K562 (cell line): ENCODE results near the gene POP5. TPM values are rescaled to one million over a fixed set of nuclear protein-coding genes. Genes with fewer than 3 reads are reported as not detected.

Experiments used
- CREBBP ChIP-seq: IDR thresholded peaks from one replicate; pipeline ENCODE4 v1.6.1; 2012; ENCODE audit warnings: low read depth, mild to moderate bottlenecking, control low read depth, inconsistent platforms, low read length
- DLX4 ChIP-seq: fragments of 250-450 bp; sonication (Bioruptor Pico); IDR thresholded peaks from 2 replicates; pipeline ENCODE4 v1.6.1; 2021; ENCODE audit warnings: mild to moderate bottlenecking
- FOS ChIP-seq: IDR thresholded peaks from 3 replicates; pipeline ENCODE4 v1.6.1; 2011; ENCODE audit not compliant: insufficient read length; ENCODE audit errors: extremely low read depth
- FOXJ2 ChIP-seq: fragments of 200-800 bp; sonication (Bioruptor generic); IDR thresholded peaks from 2 replicates; pipeline ENCODE4 v1.6.1; 2016; ENCODE audit warnings: missing genetic modification characterization, missing compliant biosample characterization
- GATAD2A ChIP-seq: fragments of 450-650 bp; IDR thresholded peaks from 2 replicates; pipeline ENCODE4 v1.6.1; 2017
- MLX ChIP-seq, 2 experiments: fragments of 450-650 bp in 1 of 2; sonication (generic) in 1 of 2; formaldehyde crosslinking; conservative IDR thresholded peaks; 2 replicates each; pipeline versions ENCODE4 v1.4.0 to v1.8.1; 2020 to 2022; ENCODE audit warnings: mild to moderate bottlenecking in 1 of 2, missing genetic modification reagents in 1 of 2
- MTA3 ChIP-seq: fragments of 450-650 bp; formaldehyde crosslinking; IDR thresholded peaks from 2 replicates; pipeline ENCODE4 v1.6.1; 2017; ENCODE audit warnings: mild to moderate bottlenecking, borderline replicate concordance
- PHB ChIP-seq: fragments of 250-450 bp; sonication (Bioruptor Pico); IDR thresholded peaks from 2 replicates; pipeline ENCODE4 v1.5.0; 2021
- PTRF ChIP-seq: fragments of 450-650 bp; IDR thresholded peaks from 2 replicates; pipeline ENCODE4 v1.6.1; 2016; ENCODE audit warnings: mild to moderate bottlenecking, missing genetic modification characterization, missing compliant biosample characterization
- RBM22 ChIP-seq: fragments of 200-400 bp; formaldehyde crosslinking; IDR thresholded peaks from 2 replicates; pipeline ENCODE4 v1.6.1; 2018; ENCODE audit warnings: low read length, low read depth; ENCODE audit not compliant: poor library complexity, severe bottlenecking
- SMC3 ChIP-seq: conservative IDR thresholded peaks from 2 replicates; pipeline ENCODE4 v1.6.1; 2011; ENCODE audit warnings: low read depth, low read length, improper control_type of control experiment; ENCODE audit not compliant: insufficient read depth
- SPI1 ChIP-seq: IDR thresholded peaks from 2 replicates; pipeline ENCODE4 v1.6.1; 2011; ENCODE audit warnings: low read depth, low read length, control low read depth, borderline replicate concordance
- TCF15 ChIP-seq: fragments of 250-450 bp; sonication (Bioruptor Pico); IDR thresholded peaks from 2 replicates; pipeline ENCODE4 v1.8.0; 2022; ENCODE audit warnings: moderate library complexity, mild to moderate bottlenecking, inconsistent platforms
- ZNF124 ChIP-seq: sonication (generic); formaldehyde crosslinking; IDR thresholded peaks from 2 replicates; pipeline ENCODE4 v1.8.1; 2022; ENCODE audit warnings: missing genetic modification reagents
- ZNF764 ChIP-seq: fragments of 250-450 bp; sonication (Bioruptor Pico); IDR thresholded peaks from 2 replicates; pipeline ENCODE4 v1.4.0; 2020; ENCODE audit warnings: low read depth, mild to moderate bottlenecking, moderate library complexity
- polyA plus RNA-seq, 8 experiments: library from polyadenylated mRNA; depleted of rRNA in 4 of 8; stranded (reverse) in 5 of 8; unstranded in 3 of 8; fragments of >200 nt; fragmentation: Nextera tagmentation in 2 of 8; fragmentation: Illumina TruSeq in 1 of 8; extraction: Ambion mirVana in 2 of 8; extraction: Trizol in 1 of 8; gene quantifications; 2 replicates each; pipeline versions ENCODE4 v1.2.1 to v1.2.3, GENCODE V29; 2011 to 2014; ENCODE audit warnings: inconsistent platforms in 1 of 8, missing spikeins in 1 of 8
- total RNA-seq, 7 experiments: library from RNA; depleted of rRNA in 6 of 7; stranded (reverse); fragments of >200 nt in 6 of 7; fragmentation: Illumina TruSeq in 2 of 7; extraction: Trizol in 2 of 7; gene quantifications; 2 replicates each; pipeline versions ENCODE4 v1.2.1 to v1.2.3, GENCODE V29; 2011 to 2021; ENCODE audit warnings: low replicate concordance in 1 of 7
- TF ChIP-seq, protein P1 (sequence below), 2 experiments: fragments of 450-650 bp; IDR thresholded peaks; 2 replicates each; pipeline ENCODE4 v1.6.1; 2016
- TF ChIP-seq, protein P2 (sequence below): sonication (generic); formaldehyde crosslinking; IDR thresholded peaks from 2 replicates; pipeline ENCODE4 v1.8.1; 2023; ENCODE audit warnings: mild to moderate bottlenecking, missing genetic modification reagents
- TF ChIP-seq, protein P3 (sequence below): fragments of 450-650 bp; IDR thresholded peaks from 2 replicates; pipeline ENCODE4 v1.6.1; 2016; ENCODE audit warnings: mild to moderate bottlenecking
- TF ChIP-seq, protein P4 (sequence below), 2 experiments: fragments of 250-450 bp in 1 of 2; fragments of 450-650 bp in 1 of 2; sonication (Bioruptor Pico) in 1 of 2; IDR thresholded peaks; 2 replicates each; pipeline versions ENCODE4 v1.6.1 to v1.8.0; 2016 to 2021; ENCODE audit warnings: mild to moderate bottlenecking in 2 of 2, moderate library complexity in 2 of 2, missing compliant biosample characterization in 1 of 2, missing genetic modification characterization in 1 of 2
- TF ChIP-seq, protein P5 (sequence below): sonication (generic); formaldehyde crosslinking; IDR thresholded peaks from 2 replicates; pipeline ENCODE4 v1.8.1; 2022; ENCODE audit warnings: missing genetic modification reagents

Gene POP5
- total and polyA plus RNA-seq, 9 of the 15 experiments (the other 6 are each of a cell fraction or from before 2014, with no cell fraction given), result 57.5 to 253 (median 73.8) TPM

DNA sequence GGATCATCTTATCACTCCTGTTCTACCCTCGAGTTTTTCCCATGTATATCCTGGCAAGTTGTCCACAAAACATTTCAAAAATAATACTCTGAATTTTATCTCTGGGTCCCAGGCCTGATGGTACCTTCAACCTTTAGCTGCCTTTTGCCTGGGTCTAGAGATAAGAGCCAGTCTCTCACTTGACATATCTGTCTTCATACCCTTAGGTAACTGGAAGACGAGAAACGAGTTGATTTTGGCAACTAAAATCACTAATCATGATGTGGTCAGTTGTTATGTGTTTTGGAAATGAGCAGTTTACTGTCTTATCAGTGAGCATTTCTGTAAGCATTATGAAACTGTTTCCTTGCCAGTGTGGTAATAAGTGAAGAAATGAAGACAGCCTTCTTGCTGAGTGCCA lies 40.8 kb downstream of the POP5 start (continued):
- TF ChIP-seq FOS, result no peak
- TF ChIP-seq PTRF (tag), result no peak
- no peak for TF ChIP-seq CREBBP
- TF ChIP-seq, protein P1, sequence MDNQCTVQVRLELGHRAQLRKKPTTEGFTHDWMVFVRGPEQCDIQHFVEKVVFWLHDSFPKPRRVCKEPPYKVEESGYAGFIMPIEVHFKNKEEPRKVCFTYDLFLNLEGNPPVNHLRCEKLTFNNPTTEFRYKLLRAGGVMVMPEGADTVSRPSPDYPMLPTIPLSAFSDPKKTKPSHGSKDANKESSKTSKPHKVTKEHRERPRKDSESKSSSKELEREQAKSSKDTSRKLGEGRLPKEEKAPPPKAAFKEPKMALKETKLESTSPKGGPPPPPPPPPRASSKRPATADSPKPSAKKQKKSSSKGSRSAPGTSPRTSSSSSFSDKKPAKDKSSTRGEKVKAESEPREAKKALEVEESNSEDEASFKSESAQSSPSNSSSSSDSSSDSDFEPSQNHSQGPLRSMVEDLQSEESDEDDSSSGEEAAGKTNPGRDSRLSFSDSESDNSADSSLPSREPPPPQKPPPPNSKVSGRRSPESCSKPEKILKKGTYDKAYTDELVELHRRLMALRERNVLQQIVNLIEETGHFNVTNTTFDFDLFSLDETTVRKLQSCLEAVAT (IDR thresholded peaks at IDR 0.05), result peak in 1 of 2 experiments; percentile 81; a peak in 2 of 4 replicates
- no peak for TF ChIP-seq RBM22
- no peak for TF ChIP-seq ZNF764 (CRISPR knock-in tag)
- no peak for TF ChIP-seq TCF15 (CRISPR knock-in tag)
- TF ChIP-seq, protein P2, sequence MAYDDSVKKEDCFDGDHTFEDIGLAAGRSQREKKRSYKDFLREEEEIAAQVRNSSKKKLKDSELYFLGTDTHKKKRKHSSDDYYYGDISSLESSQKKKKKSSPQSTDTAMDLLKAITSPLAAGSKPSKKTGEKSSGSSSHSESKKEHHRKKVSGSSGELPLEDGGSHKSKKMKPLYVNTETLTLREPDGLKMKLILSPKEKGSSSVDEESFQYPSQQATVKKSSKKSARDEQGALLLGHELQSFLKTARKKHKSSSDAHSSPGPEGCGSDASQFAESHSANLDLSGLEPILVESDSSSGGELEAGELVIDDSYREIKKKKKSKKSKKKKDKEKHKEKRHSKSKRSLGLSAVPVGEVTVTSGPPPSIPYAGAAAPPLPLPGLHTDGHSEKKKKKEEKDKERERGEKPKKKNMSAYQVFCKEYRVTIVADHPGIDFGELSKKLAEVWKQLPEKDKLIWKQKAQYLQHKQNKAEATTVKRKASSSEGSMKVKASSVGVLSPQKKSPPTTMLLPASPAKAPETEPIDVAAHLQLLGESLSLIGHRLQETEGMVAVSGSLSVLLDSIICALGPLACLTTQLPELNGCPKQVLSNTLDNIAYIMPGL (CRISPR knock-in tag), result no peak
- no peak for TF ChIP-seq PHB (CRISPR knock-in tag)
- TF ChIP-seq ZNF124 (CRISPR knock-in tag), result no peak
- TF ChIP-seq, protein P3, sequence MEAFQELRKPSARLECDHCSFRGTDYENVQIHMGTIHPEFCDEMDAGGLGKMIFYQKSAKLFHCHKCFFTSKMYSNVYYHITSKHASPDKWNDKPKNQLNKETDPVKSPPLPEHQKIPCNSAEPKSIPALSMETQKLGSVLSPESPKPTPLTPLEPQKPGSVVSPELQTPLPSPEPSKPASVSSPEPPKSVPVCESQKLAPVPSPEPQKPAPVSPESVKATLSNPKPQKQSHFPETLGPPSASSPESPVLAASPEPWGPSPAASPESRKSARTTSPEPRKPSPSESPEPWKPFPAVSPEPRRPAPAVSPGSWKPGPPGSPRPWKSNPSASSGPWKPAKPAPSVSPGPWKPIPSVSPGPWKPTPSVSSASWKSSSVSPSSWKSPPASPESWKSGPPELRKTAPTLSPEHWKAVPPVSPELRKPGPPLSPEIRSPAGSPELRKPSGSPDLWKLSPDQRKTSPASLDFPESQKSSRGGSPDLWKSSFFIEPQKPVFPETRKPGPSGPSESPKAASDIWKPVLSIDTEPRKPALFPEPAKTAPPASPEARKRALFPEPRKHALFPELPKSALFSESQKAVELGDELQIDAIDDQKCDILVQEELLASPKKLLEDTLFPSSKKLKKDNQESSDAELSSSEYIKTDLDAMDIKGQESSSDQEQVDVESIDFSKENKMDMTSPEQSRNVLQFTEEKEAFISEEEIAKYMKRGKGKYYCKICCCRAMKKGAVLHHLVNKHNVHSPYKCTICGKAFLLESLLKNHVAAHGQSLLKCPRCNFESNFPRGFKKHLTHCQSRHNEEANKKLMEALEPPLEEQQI, result peak; percentile 85
- TF ChIP-seq SMC3, result no peak
- no peak for TF ChIP-seq DLX4 (CRISPR knock-in tag)
- no peak for TF ChIP-seq MLX (CRISPR knock-in tag; conservative IDR thresholded peaks at IDR 0.05)
- TF ChIP-seq GATAD2A, result peak; percentile 88
- TF ChIP-seq MTA3, result peak; percentile 91
- TF ChIP-seq FOXJ2 (tag), result peak; percentile 90
- no peak for TF ChIP-seq SPI1
- TF ChIP-seq, protein P4, sequence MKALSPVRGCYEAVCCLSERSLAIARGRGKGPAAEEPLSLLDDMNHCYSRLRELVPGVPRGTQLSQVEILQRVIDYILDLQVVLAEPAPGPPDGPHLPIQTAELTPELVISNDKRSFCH (CRISPR knock-in tag; IDR thresholded peaks at IDR 0.05), result no peak
- TF ChIP-seq, protein P4 (tag; IDR thresholded peaks at IDR 0.05), result peak; percentile 96
- TF ChIP-seq, protein P5, sequence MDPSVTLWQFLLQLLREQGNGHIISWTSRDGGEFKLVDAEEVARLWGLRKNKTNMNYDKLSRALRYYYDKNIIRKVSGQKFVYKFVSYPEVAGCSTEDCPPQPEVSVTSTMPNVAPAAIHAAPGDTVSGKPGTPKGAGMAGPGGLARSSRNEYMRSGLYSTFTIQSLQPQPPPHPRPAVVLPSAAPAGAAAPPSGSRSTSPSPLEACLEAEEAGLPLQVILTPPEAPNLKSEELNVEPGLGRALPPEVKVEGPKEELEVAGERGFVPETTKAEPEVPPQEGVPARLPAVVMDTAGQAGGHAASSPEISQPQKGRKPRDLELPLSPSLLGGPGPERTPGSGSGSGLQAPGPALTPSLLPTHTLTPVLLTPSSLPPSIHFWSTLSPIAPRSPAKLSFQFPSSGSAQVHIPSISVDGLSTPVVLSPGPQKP, result no peak
